Calu3 (cell line): ENCODE results near the gene ARL13B. TPM values are rescaled to one million over a fixed set of nuclear protein-coding genes. Genes with fewer than 3 reads are reported as not detected.

Source experiments
- BruUV-seq: library from RNA; stranded (reverse); fragments of 400-500 nt; replicated peaks from 2 replicates; lab custom pipeline; 2021; lab: Mats Ljungman, UMichigan
- CTCF ChIA-PET: fragments of 300-600 bp; sonication (Branson Sonifier 250); formaldehyde crosslinking; loops from one replicate; lab custom pipeline; 2022; ENCODE audit warnings: antibody characterized with exemption; lab: Charles Lee
- DNase-seq: peaks from one replicate; pipeline ENCODE4 v3.0.0; 2022
- H3K27ac Mint-ChIP-seq: one replicate; pipeline ENCODE4 v1.8.0; 2022; ENCODE audit warnings: mixed read lengths; ENCODE audit not compliant: unreplicated experiment
- H3K27me3 Mint-ChIP-seq: one replicate; pipeline ENCODE4 v1.8.0; 2022; ENCODE audit warnings: mixed read lengths; ENCODE audit not compliant: unreplicated experiment
- H3K36me3 Mint-ChIP-seq: one replicate; pipeline ENCODE4 v1.8.0; 2022; ENCODE audit warnings: mild to moderate bottlenecking, moderate library complexity, mixed read lengths; ENCODE audit not compliant: insufficient read depth, unreplicated experiment
- H3K4me1 Mint-ChIP-seq: one replicate; pipeline ENCODE4 v1.8.0; 2022; ENCODE audit warnings: mild to moderate bottlenecking, low read depth, mixed read lengths; ENCODE audit not compliant: unreplicated experiment
- H3K4me3 Mint-ChIP-seq: one replicate; pipeline ENCODE4 v1.8.0; 2022; ENCODE audit warnings: mild to moderate bottlenecking, low read depth, moderate library complexity, mixed read lengths; ENCODE audit not compliant: unreplicated experiment
- H3K9me3 Mint-ChIP-seq: one replicate; pipeline ENCODE4 v1.8.0; 2022; ENCODE audit warnings: low read depth, mixed read lengths; ENCODE audit not compliant: unreplicated experiment
- intact Hi-C: fragments of 100-400 bp; cut with micrococcal nuclease; formaldehyde crosslinking; loops from one replicate; pipeline ENCODE4 v1.10.0; 2022; ENCODE audit not compliant: unreplicated experiment
- total RNA-seq: library from RNA; stranded (reverse); gene quantifications from 2 replicates; pipeline ENCODE4 v1.2.3, GENCODE V29; 2022
- TF ChIP-seq, protein P1 (sequence below): fragments of 200-600 bp; IDR thresholded peaks from one replicate; pipeline ENCODE4 v1.8.0; 2022; ENCODE audit warnings: antibody characterized with exemption; ENCODE audit not compliant: unreplicated experiment

Gene ARL13B
- total RNA-seq, 1 experiment from 2014 or later, result 7.8 TPM

DNA sequence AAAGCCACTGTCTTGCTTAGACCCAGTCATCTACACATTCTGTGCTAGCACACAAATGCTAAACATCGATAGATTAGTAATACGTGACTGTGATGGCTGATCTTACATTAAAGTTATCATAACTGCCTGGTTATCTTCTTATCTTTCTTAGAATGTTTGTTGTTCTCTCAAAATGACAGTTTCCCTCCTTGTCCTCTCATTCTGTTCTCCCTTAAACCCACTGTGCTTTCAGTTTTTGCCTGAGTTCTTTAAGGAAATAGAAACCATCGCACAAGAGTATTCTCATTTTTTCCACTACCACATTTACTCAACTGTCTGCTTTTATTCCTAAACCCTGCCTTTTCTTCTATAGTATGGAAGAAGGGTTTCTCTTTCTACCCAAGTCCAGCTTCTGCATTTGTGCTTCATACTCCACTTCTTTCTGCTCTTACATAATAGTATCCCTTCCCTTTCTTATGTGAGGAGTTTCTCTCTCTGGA, 31.3 kb downstream of the ARL13B start:
- no peak overlapping the region for H3K4me3 Mint-ChIP-seq
- H3K27me3 Mint-ChIP-seq, result no peaks in the 10 kb centered on the region
- no peaks in the 10 kb centered on the region for H3K36me3 Mint-ChIP-seq
- TF ChIP-seq, protein P1, sequence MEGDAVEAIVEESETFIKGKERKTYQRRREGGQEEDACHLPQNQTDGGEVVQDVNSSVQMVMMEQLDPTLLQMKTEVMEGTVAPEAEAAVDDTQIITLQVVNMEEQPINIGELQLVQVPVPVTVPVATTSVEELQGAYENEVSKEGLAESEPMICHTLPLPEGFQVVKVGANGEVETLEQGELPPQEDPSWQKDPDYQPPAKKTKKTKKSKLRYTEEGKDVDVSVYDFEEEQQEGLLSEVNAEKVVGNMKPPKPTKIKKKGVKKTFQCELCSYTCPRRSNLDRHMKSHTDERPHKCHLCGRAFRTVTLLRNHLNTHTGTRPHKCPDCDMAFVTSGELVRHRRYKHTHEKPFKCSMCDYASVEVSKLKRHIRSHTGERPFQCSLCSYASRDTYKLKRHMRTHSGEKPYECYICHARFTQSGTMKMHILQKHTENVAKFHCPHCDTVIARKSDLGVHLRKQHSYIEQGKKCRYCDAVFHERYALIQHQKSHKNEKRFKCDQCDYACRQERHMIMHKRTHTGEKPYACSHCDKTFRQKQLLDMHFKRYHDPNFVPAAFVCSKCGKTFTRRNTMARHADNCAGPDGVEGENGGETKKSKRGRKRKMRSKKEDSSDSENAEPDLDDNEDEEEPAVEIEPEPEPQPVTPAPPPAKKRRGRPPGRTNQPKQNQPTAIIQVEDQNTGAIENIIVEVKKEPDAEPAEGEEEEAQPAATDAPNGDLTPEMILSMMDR, result no peak
- H3K27ac Mint-ChIP-seq, result no peak overlapping the region
- CTCF ChIA-PET, result no interaction called here
- no peaks in the 10 kb centered on the region for H3K4me1 Mint-ChIP-seq
- DNase-seq, result no peak
- H3K9me3 Mint-ChIP-seq, result no peaks in the 10 kb centered on the region
- intact Hi-C loops, result no loop called here
- no TSS peak for BruUV-seq

DNA sequence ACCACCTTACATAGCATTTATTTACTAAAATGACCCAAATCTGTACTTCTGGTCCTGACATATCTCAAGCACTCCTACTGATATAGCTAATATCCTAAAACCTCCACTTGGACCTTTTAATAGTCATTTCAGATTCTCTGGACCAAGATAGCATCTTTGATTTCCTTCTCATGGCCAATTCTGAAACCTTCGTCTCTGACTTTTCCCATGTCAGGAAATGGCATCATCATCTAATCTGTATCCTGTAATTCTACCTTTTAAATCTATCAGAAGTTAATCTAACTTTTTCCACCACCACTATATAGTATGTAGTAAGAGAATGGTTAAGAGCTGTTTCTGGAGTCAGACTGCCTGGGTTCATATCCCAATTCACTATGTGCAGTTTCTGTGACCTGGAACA, 32.2 kb downstream of the ARL13B start:
- intact Hi-C loops, result no loop called here
- Mint-ChIP-seq H3K4me3 (no peak overlapping the region), H3K4me1 (no peaks in the 10 kb centered on the region), H3K27me3 (no peaks in the 10 kb centered on the region), H3K27ac (no peak overlapping the region), H3K36me3 (no peaks in the 10 kb centered on the region), H3K9me3 (no peaks in the 10 kb centered on the region)
- BruUV-seq, result no TSS peak
- TF ChIP-seq, protein P1, result no peak
- no peak for DNase-seq
- CTCF ChIA-PET, result no interaction called here

GRCh38 chr3:94015025-94015424, 35.1 kb downstream of the ARL13B start:
- TF ChIP-seq, protein P1, result no peak
- CTCF ChIA-PET, result no interaction called here
- no peak overlapping the region for H3K27ac Mint-ChIP-seq

DNA sequence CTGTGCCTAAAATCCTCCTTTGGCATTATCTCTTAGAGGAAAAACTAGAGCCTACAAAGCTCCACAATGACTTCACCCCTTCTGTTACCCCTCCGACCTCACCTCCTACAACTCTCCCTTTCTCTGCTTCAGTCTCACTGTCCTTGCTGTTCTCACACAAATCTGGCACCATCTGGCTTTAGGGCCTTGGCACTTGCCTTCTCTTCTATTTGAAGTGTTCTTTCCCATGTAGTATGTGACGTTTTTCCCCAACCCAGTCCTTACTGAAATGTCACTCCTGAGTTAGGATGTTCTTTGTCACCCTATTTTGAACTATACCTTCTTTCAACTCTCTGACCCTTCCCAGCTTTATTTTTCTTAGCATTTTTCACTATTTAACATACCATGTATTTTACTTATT, 39.7 kb downstream of the ARL13B start:
- H3K36me3 Mint-ChIP-seq, result no peaks in the 10 kb centered on the region
- no peak overlapping the region for H3K4me3 Mint-ChIP-seq
- BruUV-seq, result no TSS peak
- H3K4me1 Mint-ChIP-seq, result no peaks in the 10 kb centered on the region
- TF ChIP-seq, protein P1, result no peak
- H3K9me3 Mint-ChIP-seq, result no peaks in the 10 kb centered on the region
- no peaks in the 10 kb centered on the region for H3K27me3 Mint-ChIP-seq
- CTCF ChIA-PET, result no interaction called here
- no peak for DNase-seq
- intact Hi-C loops, result no loop called here
- no peak overlapping the region for H3K27ac Mint-ChIP-seq

More at GRCh38 chr3:94015025-94015424, 35.1 kb downstream of the ARL13B start:
- intact Hi-C loops, result no loop called here
- no peaks in the 10 kb centered on the region for H3K9me3 Mint-ChIP-seq
- H3K4me3 Mint-ChIP-seq, result no peak overlapping the region
- H3K36me3 Mint-ChIP-seq, result no peaks in the 10 kb centered on the region
- BruUV-seq, result no TSS peak
- no peak for DNase-seq
- H3K4me1 Mint-ChIP-seq, result no peaks in the 10 kb centered on the region
- no peaks in the 10 kb centered on the region for H3K27me3 Mint-ChIP-seq
